Hindlimb muscle (tissue), 1 donor: ENCODE results near the gene CNTN5. TPM values are rescaled to one million over a fixed set of nuclear protein-coding genes. Genes with fewer than 3 reads are reported as not detected.

ENCODE experiments used
- DNase-seq: peaks from one replicate; pipeline ENCODE4 v3.0.0-alpha.2; 2013
- polyA plus RNA-seq: library from polyadenylated mRNA; unstranded; fragments of 120-200 nt; gene quantifications from one replicate; pipeline ENCODE4 v1.2.1, GENCODE V29; 2013; ENCODE audit not compliant: insufficient read length

The CNTN5 gene
- polyA plus RNA-seq, 1 donor = 4.7 TPM

DNA sequence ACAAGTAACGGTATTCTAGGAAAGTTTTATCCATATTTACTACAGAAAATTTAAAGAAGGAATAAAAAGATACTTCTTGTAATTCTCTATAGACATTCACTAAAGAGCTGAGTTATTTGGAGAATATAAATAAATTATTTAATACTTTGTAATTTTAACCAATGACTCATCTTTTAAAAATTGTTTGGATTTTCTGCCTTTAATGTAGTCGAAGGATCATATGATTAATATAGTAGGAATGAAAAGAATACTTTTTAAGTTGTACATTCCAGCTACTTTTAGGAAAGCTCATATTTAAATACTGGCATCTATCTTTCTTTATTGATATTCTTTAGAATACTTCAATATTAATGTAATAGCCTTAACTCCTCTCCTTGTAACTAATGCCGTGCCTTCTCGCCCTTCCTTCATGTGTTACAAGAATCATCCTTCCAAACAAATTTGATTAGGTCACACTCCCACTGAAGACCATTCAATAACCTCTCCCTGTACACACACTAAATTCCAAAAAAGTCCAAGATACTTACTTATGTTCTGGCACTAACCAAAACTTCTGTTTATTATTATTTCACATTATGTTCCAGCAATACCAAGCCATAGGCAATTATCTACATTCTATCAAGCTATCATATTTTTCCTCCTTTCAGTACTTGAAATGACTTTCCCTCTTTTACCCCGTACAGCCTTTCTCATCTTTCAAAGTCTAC, 501.9 kb downstream of the CNTN5 start:
- DNase-seq = no peak

DNA sequence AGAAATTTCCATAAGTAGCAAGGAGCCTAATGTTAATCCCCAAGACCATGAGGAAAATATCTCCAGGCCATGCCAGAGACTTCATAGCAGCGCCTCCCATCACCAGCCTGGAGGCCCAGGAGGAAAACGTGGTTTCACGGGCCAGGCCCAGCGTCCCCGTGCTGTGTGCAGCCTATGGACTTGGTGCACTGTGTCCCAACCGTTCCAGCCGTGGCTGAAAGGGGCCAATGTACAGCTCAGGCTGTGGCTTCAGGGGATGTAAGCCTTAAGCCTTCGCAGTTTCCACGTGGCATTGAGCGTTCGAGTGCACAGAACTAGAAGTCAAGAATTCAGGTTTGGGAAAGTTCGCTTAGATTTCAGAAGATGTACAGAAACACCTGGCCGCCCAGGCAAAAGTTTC, 510.7 kb downstream of the CNTN5 start:
- DNase-seq = no peak

DNA sequence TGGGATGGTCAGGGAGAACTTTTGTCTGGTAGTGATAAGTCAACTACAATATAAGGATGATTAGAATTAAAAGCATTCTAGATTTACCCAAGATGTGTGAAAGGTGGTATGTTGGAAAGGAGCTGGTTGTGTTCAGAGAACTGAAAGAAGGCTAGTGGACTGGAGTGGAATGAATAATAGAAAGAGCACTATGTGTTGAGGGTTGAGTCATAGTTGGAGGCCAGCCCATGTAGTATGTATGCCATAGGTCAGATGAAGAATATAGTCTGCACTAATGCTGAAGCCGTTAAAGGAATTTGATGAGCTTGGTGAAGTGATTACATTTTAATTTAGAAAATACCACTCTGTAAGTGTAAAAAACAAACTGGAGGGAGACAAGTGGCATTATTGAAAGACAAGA, 514.1 kb downstream of the CNTN5 start:
- no peak for DNase-seq

DNA sequence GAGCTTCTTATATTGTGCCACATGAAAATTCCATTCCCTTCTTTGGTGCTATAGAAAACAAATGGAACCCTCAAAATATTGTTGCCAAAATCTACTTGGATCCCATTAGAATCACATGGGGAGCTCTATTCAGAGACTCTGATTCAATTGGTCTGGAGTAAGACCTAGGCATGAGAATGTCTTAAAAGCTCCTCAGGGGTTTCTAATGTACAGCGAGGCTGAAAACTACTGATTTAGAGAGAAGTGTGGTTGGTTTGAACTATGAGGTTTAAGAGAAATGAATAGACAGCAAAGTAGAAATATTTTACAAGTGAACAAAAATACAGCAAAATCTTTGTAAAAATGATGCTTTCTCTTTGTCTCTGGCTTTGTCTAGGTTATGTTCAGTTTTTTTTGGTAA, 514.7 kb downstream of the CNTN5 start:
- DNase-seq = no peak

DNA sequence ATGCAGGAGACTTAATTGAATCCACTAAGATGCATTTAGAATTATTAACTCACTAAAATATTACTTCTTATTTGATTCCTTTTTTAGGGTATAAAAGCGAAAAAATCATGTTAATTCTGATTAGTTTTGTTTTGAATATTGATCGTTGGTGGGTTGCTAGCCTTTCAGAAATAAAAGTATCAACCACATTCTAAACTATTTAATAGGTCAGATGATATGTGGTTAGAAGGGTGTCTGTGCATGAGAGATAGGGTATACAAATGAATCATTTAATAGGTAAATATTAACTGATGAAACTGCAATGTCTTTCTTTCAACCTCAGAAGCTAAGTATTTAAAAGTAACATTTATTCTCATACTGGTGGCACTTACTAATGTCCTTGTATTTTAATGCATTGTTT, 515.1 kb downstream of the CNTN5 start:
- DNase-seq = no peak

DNA sequence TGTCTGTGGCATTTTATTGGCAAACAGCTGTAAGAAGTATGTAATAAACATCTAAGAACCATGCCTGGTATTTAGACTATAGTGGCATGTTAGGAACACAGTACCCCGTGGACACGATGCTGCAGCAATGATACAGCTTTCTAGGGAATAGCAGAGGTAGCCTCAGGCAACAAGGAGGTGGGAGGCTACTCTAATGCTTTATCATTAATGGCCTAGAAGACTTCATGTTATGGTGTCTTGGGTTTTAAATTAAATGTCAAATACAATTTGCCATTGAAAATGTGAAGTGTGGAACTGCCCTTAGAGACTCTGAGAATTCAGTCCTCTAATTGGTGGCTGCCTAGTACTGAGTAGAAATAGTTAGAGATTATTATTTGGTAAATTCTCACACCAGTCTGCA, 516.9 kb downstream of the CNTN5 start:
- no peak for DNase-seq

DNA sequence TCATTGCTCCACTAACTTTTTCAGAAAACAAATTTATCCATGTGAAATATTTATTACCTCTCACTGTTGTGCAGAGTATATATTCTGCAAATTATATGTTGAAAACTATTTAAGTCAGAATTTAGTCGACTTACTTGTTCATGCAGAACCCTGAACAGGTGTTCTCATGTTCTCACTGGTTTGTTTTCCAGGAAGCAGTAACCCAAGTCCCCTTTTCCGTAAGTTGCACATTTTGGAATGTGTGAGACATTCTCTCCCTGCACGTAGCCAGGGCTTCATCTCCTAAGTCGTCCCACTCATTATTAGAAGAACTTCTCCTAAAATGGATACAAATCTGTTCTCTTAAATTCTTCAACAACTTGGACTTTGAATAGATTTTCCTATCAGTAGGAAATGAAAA, 524.9 kb downstream of the CNTN5 start:
- no peak for DNase-seq

DNA sequence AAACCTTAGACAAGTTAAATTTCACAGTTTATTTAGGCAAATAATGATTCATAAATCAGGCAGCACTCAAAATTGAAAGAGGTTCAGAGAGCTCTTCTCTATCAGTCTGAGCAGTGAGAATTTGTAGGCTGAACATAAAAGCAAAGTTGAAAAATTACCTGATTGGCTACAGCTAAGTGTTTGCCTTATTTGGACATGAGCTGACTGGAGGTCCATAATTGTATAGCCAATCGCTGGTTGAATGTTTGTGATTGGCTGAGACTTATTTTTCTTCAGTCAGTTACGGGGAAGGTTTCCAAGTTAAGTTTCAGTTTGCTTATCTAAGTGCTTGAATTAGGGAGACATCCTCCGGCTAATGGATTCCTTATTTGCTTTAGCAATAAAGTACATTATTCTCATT, 527.5 kb downstream of the CNTN5 start:
- no peak for DNase-seq

DNA sequence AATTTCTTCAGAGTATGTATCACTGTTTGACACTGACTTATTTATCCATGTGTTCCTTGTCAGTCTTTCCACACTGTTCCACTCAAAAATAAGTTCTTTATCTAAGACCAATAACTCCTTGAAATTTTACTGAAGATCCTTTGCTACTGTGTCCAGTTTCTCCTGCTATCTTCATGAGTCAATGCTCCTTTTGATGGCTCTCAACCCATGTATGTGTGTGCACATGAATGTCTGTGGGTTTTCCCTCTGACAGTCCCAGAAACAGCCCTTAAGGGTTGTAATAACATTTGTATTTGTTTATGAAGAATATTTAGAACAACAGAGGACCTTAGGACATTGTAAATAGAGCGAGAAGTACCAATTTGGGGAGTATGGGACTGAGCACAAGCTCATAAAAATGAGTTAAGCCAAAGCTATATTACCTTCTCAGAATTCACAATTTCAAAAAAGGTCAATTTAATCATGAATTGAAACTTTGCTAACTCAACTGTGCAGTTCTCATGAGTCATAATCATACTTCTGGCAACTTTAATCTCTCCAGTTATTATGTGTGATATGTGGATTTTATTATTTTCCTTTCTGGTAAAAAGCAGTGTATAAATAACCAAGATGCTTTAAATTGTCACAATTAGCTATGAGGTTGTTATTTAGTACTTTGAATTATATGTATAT, 533.6 kb downstream of the CNTN5 start:
- no peak for DNase-seq

DNA sequence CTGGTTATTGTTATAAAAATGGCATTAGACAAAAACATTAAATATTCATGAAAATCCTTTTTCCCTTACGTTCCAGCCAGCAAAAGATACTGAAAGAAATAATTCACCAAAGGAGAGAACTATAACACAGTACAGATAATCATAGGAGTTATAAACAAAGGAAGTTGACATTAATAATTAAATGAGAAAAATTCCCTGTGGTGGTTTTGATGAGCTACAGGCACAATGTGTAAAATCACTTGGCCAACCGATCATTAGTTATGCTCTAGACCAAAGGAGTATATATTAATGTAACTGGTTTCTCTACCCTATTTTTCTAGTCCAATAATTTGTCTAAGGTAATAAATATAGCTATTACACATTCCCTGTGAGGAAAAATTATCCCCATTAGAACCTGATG, 534.7 kb downstream of the CNTN5 start:
- DNase-seq = no peak

DNA sequence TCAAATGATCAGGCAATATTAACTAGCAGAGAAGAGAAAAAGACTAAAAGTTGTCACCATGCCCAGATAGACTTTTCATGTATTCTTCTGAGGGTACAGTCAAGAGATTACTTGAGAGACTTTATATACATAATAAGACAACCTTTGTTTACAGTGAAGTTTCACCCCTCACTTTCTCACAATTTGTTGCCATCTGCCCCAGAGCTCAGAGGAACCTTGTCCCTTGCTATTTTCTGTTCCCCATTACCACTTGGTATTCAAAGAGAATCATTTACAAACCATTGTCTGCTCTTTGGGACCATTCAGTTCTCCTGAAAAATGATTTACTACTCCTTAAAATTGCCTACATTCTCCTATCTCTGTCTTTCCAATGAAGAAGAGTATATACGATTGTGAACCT, 544.6 kb downstream of the CNTN5 start:
- DNase-seq = no peak

DNA sequence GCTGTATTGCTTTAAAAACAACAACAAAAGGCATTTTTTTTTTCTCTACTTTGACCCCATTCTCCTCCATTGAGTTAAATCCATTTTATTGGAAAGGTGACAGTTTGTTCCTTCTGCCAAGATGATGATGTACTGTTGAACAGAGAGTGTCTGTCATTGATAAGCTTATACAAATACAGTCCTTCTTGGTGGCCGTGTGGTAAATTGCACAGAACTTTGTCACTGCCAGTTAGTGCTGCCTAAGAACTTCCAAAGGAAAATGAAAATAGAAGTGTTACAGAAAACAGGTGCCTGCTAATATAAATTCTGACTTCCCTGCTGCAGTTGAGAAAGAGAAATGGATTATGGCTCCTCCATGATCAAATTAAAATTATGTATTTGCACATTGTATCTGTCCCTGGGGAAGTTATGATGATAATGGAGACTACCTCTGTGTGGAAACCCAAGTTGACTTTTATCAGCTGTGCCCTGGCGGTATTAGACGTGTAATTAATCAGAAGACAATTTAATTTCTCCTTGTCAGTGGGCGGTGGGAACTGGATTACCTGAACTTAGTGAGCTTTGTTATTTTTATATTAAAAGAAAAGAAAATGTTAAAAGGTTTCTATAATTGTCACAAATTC, 546.7 kb downstream of the CNTN5 start:
- DNase-seq = no peak

DNA sequence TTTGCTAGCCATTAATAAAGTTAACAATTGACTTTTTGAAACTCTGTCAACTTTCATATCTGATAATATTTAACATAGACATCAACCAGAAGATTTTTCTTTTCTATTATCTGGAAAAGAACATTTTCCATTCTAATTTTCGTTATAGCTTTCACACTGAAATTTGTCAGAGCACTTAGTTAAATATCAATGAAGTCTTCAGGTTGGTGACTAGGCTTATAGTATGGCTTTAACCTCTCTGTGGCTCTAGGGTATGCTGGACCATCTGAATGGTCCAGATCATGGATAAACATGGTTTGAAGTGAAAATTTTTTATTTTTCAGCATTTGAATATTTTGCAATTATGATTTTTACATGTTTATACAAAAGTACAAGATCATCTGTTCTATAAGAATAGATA, 548.1 kb downstream of the CNTN5 start:
- DNase-seq = no peak

DNA sequence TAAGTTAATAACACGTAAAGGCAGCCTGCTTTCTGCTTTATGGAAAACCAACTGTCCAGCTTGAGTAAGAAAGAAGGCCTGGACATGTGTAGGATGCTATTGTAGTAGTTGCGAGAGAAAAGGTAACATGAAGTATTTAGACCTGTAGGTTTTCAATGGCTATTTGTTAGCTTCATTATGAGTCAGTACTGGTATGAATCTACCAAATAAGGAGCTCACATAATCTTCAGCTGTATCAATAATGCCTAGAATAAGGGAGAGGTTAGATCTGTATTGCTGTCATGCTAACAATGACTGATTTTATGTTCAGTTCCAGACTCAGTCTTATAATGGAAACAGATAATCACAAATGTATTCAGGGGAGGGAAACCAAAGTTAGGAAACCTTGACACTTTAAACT, 550.3 kb downstream of the CNTN5 start:
- DNase-seq = no peak

DNA sequence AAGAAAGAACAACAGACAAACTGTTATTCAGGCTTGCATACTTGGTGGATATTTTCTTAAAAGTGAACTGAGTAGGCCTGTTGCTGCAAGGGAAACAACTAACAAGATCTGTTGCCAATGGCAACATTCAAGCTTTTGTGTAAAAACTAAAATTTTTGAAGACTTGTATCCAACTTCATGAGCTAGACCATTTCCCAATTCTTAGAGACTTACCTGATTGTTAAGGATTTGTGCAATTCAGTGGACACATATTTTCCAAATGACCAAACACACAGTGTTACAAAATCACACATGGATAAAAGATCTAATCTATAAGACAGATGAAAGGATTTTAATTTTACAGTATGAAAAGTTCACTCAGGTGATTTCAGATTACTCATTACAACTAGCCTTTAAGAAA, 564.1 kb downstream of the CNTN5 start:
- no peak for DNase-seq

DNA sequence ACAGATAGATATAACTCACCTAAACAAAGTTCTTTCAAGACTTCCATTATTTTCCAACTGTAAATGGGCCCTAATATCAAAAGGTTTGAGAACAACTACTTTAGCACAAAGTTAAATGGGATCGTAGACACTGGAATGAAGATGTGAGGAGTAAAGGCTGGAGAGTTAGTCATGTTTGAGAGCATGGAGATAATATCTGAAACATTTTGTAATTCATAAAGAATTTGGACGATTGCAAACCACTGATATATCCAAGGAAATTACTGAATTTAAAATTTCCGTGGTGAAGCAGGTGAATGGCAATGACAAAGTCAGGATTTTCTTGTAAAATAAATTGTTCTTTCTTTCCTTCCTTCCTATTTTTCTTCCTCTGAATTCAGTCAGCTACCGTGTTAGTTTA, 564.9 kb downstream of the CNTN5 start:
- DNase-seq = no peak

DNA sequence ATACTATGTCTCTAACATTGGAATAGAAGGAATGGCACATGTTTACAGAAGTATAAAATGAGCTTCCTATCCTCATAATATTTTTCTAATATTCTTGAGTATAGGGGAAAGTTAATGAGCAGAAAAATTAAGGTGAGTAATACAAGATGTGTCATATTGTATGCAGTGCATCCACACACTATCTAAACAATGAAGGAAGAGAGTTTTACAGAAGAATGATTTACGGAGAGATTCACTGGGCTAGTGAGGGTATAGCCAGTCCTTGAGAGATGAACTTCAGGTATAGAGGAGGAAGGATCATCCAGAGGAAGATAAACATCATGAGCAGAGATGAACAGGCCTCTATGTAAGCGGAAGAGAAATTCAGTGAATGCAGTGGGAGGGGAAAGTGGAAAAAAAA, 569.0 kb downstream of the CNTN5 start:
- DNase-seq = no peak

DNA sequence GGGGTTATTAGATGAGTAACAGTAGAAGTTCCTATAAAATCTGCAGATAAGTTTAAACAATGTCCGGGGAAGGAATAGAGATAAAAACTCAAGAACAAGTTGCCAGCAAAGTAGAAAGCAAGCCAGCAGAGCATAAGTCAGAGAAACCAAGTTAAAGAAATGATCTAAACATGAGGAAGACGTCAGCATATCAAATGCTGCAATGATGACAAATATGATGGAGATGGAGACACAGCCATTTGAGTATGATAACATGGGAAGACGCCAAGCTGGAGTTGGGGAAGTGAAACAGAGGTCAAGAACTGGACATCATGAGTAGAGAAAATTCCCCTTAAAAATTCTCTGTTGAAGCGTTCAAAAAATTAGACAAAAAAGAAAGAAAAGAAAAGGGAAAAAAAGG, 571.5 kb downstream of the CNTN5 start:
- DNase-seq = no peak

DNA sequence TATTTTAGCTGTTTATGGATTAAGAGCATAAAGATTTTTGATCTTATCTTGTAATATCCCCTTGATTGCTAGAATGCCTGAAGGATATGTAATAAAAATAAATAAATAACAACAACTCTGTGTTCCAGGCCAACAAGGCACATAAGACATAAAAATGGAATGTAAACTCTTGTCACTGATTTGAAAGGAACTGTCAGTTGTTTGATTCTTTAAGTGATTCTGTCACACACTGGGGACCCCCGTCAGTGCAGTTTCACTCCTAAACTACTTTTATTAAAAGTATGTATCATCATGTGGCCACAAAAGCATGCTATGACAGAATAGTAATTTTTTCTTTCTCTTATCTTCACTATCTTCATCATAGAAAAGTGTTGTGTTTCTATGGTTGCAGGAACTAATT, 572.4 kb downstream of the CNTN5 start:
- DNase-seq = no peak

DNA sequence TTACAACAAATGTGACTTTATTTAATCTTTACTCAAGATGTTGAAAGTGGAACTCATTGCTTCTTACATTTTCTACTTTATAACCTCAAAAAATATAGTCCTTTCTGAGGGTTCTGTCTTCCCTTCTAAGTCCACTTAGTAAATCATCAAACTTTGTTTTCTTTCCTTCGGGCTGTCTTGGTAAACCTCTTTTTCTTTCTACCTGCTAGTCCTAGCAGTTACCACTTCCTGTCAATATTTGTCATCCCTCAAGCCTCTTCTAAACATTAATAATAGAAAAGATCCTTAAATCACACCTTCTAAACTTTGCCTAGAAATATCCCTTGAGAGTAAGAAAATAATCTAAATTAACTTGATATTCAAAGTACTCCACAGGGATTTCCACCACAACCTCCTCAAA, 580.4 kb downstream of the CNTN5 start:
- no peak for DNase-seq

DNA sequence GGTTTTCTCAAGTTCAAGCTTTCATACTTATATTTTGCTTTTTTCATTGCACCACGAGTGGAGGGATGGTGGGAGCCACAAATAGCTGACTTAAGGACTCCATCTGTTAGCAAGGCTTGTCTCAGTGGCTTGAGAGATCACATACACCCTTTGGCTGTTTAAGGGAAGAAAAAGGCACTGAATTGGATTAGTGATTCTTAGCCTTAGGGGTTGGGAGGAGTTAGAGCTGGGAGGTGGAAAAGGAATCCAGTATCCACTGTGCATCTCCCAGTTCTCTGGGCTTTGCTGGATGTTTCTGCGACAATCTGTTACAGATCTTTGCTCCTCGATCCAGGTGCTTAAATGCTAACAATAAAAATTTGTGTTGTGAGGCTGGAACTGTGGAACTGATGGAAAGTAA, 593.6 kb downstream of the CNTN5 start:
- DNase-seq = no peak

DNA sequence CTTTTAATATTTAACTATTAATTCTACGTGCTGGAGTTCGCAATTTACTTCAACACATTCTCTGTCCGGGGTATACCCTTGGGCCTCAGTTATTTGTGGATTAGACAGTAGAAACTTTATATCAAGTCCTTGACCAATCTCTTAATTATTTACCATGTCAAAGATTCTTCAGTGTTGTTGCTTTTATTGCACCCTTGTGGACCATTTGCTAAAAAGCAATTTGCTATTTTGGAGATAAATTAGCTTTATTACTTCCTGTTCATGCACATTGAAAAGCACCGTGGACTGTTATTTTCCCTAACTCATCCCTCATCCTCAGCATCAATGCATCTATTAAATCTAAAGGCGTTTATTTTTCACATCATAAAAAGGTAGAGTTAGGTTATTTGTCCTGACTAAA, 609.9 kb downstream of the CNTN5 start:
- no peak for DNase-seq

DNA sequence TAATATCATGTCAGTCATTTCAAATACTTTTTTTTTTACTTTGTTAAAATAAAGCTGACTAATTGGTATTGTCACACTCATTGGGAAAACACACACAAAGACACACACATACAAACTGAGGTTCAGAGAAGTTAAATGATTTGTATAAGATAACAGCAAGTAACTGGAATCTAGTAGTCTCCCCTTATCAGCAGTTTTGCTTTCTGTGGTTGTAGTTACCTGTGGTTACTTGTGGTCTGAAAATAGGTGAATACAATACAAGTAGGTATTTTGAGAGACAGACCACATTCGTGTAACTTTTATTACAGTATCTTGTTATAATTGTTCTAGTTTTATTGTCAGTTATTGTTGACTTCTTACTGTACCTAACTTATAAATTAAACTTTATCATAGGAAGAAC, 610.9 kb downstream of the CNTN5 start:
- DNase-seq = no peak

DNA sequence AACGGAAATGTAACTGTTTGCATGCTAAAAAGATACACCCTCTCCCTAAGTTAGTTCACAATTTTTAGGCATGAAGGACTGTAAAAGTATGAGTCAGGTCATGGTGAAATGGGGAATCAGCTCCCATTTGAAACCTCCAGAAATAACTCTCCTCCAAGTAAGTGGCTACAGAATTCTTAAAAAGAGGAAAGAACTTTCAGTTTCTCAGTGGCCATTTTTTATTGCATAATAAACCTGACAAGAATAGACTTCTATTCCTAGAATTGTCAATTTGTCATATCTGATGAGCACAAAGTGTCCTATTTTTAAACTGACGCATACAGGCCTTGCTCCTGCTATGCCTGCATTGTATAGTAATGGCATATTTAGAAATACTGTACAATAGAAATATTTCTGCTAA, 612.2 kb downstream of the CNTN5 start:
- no peak for DNase-seq
